ENCODE measurements around the gene ERCC5. TPM values are rescaled to one million over a fixed set of nuclear protein-coding genes. Genes with fewer than 3 reads are reported as not detected.

ERCC5 gene
- total RNA-seq, 2 donors from 2014 or later = 66.5 to 71.0 TPM

DNA sequence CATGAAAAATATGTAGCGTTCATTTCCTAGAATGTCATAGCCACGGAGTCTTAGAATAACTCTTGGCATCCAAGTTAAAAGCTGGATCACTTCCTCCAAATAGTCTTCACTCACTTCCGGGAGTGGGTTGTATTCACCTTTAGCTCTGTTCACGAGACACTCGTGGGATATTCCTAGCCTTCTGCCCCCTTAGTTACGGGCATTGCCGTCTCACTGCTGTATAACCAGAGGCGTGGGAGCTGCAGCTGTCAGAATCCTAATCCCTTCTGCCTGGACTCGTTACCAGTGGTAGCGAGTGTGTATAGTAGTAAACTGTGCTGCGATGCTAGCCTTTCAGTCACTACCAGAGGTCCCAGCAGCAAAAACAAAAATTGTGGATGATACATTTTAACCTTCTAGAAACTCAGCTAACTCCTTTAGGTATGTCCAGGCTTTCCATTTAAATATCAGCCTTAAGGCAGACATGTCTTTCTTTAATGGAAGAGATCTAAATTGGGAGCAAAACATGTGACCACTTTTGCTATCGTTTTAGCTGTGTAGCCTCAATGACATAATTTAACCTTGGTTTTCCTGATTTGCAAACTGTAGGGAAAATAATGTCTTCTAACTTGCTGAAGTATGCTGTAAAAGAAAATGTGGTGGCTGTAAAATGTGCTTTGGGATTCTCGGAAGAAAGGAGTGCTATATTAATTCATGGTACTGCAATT lies 34.1 kb downstream of the ERCC5 start:
- DNase-seq (ENCODE audit: low spot score) (no peak), ATAC-seq (no peak)
- Mint-ChIP-seq H3K36me3 (peaks cover 14% of the 10 kb centered on the region), H3K4me1 (ENCODE audit: low read depth in 2 of 2) (peaks cover 0 to 4% of the 10 kb centered on the region in 2 donors), H3K27me3 (no peaks in the 10 kb centered on the region), H3K9me3 (no peaks in the 10 kb centered on the region), H3K27ac (no peak overlapping the region), H3K4me3 (no peak overlapping the region)

DNA sequence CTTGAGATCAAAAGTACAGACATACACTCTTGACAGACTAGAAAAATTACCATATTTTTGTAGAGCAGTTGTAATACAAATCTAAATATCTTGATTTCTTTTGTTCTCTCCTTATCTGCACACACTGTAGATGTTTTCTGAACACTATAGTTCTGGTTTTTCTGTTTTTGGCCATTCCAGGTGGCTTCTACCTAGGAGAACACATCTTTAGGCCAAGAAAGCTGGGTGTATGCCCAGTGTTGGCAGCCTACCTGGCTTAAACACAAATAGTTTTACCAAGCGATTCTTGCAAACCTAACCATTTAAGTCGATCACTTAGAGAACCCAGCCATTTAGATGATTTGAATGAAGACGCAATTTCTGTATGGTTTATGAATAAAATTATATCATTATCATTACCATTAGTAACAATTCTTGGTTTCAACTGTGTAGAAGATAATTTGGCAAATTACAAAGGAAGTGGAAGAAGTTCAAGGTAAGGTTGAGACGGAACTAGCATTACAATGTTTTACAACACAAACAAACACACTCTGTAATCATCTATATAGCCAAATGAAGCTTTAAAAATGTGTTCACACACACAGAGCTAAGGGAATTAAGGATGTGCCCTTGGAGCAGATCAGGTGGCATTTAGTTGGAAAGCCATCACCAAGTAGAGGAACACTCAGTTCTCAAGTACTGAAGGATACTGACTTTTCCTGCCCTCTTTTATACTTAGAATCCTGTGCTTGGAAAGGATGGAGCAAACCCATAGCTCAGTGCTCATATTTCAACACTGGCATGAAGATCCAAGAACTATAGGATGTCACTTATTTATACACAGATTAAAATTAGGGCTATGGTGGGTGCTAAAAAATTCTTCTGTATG lies 36.2 kb downstream of the ERCC5 start:
- ATAC-seq = no peak
- Mint-ChIP-seq H3K36me3 (peaks cover 1% of the 10 kb centered on the region), H3K4me1 (ENCODE audit: low read depth in 2 of 2) (peaks cover 0 to 3% of the 10 kb centered on the region in 2 donors), H3K9me3 (no peaks in the 10 kb centered on the region), H3K27ac (no peak overlapping the region), H3K27me3 (no peaks in the 10 kb centered on the region), H3K4me3 (no peak overlapping the region)
- no peak for DNase-seq (ENCODE audit: low spot score)

DNA sequence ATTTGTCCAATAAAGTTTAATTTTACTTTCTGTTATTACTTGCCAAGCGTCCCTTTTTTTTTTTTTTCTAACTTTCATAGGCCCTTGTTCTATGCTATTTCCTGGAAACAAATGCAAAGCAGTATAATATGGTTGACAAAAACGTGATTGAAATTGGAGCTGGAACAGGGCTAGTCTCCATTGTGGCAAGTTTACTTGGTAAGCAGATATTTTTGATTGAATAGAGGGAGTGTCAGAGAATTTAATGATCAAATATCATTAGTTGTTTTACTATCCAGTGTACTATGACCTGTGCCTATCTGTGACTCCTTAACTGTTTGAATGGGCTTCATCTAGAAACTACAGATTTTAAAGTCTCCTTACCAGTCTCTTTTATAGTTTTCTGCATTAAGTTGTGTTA lies 46.7 kb downstream of the ERCC5 start:
- no peaks in the 10 kb centered on the region for H3K9me3 Mint-ChIP-seq
- no peak overlapping the region for H3K4me3 Mint-ChIP-seq
- DNase-seq (ENCODE audit: low spot score) = no peak
- ATAC-seq = no peak
- H3K36me3 Mint-ChIP-seq = no peaks in the 10 kb centered on the region
- no peaks in the 10 kb centered on the region for H3K4me1 Mint-ChIP-seq (ENCODE audit: low read depth in 2 of 2)
- no peak overlapping the region for H3K27ac Mint-ChIP-seq
- no peaks in the 10 kb centered on the region for H3K27me3 Mint-ChIP-seq

DNA sequence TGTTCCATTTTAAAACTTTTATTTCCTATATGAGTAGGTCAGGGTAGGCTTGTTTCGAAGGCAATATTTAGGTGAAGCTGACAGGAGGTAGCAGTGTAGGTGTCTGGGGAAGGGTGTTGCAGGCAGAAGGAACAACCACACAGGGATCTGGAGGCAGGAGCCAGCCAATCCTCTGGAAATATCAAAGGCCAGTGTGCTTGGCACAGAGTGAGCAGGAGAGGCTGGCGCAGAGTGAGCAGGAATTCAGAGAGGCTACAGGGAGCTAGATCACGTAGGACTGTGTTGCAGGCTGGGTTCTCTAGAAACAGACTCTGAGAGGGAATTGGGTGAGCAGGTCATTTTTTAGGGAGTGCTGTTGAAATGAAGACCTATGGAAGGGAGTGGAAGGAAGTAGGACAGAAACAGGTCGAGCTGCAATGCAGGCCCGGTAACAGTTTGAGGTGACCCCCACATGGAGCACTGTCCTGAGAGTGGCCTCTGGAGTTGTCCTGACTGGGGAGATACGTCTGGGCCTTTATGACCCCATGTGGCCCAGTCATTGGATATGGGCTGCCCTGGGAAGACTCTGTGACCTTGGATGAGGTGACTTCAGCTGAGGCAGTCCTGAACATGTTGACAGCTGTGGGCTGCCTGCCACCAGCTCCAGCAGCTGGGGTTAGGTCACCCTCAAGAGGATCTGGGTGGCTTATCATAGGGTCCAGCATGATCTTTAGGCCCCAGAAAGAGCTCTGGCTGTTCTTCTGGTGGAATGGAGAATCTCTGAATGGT lies 51.7 kb downstream of the ERCC5 start:
- Mint-ChIP-seq H3K4me3 (no peak overlapping the region), H3K27me3 (peaks cover 0 to 2% of the 10 kb centered on the region in 2 donors), H3K27ac (no peak overlapping the region), H3K36me3 (no peaks in the 10 kb centered on the region), H3K9me3 (no peaks in the 10 kb centered on the region), H3K4me1 (ENCODE audit: low read depth in 2 of 2) (no peaks in the 10 kb centered on the region)
- no peak for ATAC-seq
- no peak for DNase-seq (ENCODE audit: low spot score)

DNA sequence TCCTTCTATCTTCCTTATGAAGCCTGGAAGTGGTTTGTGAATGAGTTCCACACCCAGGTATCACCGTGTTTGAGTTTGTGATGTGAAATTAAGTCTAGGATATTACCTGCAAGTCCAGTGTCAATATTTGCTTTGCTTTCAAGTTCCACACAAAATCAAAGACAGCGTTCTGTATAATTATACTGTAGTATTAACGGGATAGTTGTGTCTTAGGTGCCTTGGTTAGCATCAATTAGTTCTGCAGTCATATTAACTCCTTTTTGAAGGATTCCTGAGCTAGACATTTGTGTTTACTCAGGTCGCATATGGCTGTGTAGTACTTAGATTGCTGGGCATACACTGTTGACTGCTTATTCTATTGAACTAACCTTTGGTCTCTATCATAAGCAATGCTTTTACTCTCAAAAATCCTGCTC lies 54.4 kb downstream of the ERCC5 start:
- no peaks in the 10 kb centered on the region for H3K9me3 Mint-ChIP-seq
- DNase-seq (ENCODE audit: low spot score) (no peak), ATAC-seq (no peak)
- H3K36me3 Mint-ChIP-seq = no peaks in the 10 kb centered on the region
- H3K4me1 Mint-ChIP-seq (ENCODE audit: low read depth in 2 of 2) = no peaks in the 10 kb centered on the region
- H3K27ac Mint-ChIP-seq = no peak overlapping the region
- peaks cover 2 to 7% of the 10 kb centered on the region in 2 donors for H3K27me3 Mint-ChIP-seq
- no peak overlapping the region for H3K4me3 Mint-ChIP-seq

- Mint-ChIP-seq H3K4me3 (no peak overlapping the region), H3K4me1 (ENCODE audit: low read depth in 2 of 2) (no peaks in the 10 kb centered on the region)
Observed at GRCh38 chr13:102901056-102901455, 55.2 kb downstream of the ERCC5 start.

DNA sequence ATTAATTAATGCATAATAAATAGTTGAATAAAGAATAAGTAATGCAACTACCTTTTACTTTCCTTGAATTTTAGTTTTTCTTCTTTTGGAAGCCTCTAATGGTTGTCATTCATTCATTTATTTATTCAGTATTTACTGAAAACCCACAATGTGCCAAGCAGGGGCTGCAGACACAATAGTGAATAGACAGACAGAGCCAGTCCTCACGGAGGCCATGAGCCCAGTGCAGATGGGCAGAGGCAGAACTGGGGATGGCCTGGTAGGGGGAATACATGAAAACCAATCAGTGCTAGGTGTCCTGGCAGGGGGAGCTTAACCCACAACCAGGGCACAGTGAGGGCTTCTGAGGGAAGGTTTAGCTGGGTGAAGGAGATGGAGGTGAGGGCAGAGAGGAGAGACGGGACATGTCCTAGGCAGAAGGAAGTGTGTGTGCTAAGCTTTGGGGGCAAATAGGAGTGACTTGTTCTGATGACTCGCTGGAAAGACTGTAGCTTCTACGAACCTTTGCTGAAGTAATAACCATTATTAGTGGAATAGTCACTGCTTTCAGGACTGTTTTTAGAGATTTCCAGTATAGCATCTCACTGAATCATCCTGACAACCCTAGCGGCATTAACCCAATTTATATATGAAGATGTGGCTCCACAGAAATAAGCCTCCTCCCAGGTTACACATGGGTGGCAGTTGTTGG lies 55.9 kb downstream of the ERCC5 start:
- Mint-ChIP-seq H3K36me3 (no peaks in the 10 kb centered on the region), H3K27ac (no peak overlapping the region), H3K27me3 (peaks cover 4 to 17% of the 10 kb centered on the region in 2 donors), H3K4me1 (ENCODE audit: low read depth in 2 of 2) (no peaks in the 10 kb centered on the region), H3K9me3 (no peaks in the 10 kb centered on the region), H3K4me3 (no peak overlapping the region)
- DNase-seq (ENCODE audit: low spot score) = no peak
- ATAC-seq = no peak

More at GRCh38 chr13:102901056-102901455, 55.2 kb downstream of the ERCC5 start:
- Mint-ChIP-seq H3K9me3 (no peaks in the 10 kb centered on the region), H3K27ac (no peak overlapping the region), H3K27me3 (peaks cover 4 to 10% of the 10 kb centered on the region in 2 donors), H3K36me3 (no peaks in the 10 kb centered on the region)
- DNase-seq (ENCODE audit: low spot score) (no peak), ATAC-seq (no peak)

GRCh38 chr13:102902789-102903347 lies 57.0 kb downstream of the ERCC5 start:
- DNase-seq (ENCODE audit: low spot score) (no peak), ATAC-seq (no peak)
- no peaks in the 10 kb centered on the region for H3K9me3 Mint-ChIP-seq
- H3K36me3 Mint-ChIP-seq = no peaks in the 10 kb centered on the region
- no peak overlapping the region for H3K27ac Mint-ChIP-seq
- no peak overlapping the region for H3K4me3 Mint-ChIP-seq
- peaks cover 8 to 22% of the 10 kb centered on the region in 2 donors for H3K27me3 Mint-ChIP-seq
- H3K4me1 Mint-ChIP-seq (ENCODE audit: low read depth in 2 of 2) = no peaks in the 10 kb centered on the region

DNA sequence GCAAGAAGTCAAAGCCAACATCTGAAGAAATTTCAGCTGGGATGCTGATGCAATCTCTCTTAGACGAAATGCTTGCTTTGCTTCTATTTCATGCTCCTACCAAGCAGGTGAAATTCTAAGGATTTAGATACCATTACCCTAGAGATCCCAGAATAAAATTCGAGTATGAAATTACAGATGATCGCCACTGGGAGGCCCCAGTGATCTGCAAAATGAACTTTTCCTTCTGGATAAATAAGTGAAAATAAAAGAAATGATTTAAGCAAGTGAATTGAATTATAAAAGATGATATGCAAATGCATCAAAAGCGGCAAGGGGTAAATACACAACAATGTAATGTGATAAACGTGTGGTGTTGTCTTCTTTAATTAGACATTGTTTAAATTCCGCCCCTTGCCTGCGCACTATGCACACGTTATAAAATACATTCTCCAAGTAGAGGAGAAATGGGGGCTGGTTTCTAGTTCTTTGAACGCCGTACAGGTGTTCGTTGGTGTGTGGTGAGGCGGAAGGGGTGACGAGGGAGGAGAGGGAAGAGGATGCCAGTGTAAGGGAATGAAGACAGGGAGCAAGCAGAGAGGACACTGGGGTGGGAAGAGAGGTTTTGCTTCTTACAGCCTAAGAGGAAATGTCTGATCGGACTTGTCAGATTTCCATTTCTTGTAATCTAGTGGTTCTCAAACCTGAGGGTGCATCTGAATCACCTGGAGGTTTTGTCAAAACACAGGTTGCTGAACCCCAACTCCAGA lies 58.0 kb downstream of the ERCC5 start:
- H3K4me1 Mint-ChIP-seq (ENCODE audit: low read depth in 2 of 2) = no peaks in the 10 kb centered on the region
- no peak overlapping the region for H3K27ac Mint-ChIP-seq
- H3K36me3 Mint-ChIP-seq = no peaks in the 10 kb centered on the region
- H3K27me3 Mint-ChIP-seq = peaks cover 10 to 22% of the 10 kb centered on the region in 2 donors
- DNase-seq (ENCODE audit: low spot score) = no peak
- no peak overlapping the region for H3K4me3 Mint-ChIP-seq
- ATAC-seq = no peak
- no peaks in the 10 kb centered on the region for H3K9me3 Mint-ChIP-seq

- peaks cover 10 to 22% of the 10 kb centered on the region in 2 donors for H3K27me3 Mint-ChIP-seq
- no peak for DNase-seq (ENCODE audit: low spot score)
- H3K4me3 Mint-ChIP-seq = no peak overlapping the region
- ATAC-seq = no peak
- H3K27ac Mint-ChIP-seq = no peak overlapping the region
- no peaks in the 10 kb centered on the region for H3K9me3 Mint-ChIP-seq
- no peaks in the 10 kb centered on the region for H3K36me3 Mint-ChIP-seq
- H3K4me1 Mint-ChIP-seq (ENCODE audit: low read depth in 2 of 2) = no peaks in the 10 kb centered on the region
Observed at GRCh38 chr13:102904408-102904862, 58.6 kb downstream of the ERCC5 start.

DNA sequence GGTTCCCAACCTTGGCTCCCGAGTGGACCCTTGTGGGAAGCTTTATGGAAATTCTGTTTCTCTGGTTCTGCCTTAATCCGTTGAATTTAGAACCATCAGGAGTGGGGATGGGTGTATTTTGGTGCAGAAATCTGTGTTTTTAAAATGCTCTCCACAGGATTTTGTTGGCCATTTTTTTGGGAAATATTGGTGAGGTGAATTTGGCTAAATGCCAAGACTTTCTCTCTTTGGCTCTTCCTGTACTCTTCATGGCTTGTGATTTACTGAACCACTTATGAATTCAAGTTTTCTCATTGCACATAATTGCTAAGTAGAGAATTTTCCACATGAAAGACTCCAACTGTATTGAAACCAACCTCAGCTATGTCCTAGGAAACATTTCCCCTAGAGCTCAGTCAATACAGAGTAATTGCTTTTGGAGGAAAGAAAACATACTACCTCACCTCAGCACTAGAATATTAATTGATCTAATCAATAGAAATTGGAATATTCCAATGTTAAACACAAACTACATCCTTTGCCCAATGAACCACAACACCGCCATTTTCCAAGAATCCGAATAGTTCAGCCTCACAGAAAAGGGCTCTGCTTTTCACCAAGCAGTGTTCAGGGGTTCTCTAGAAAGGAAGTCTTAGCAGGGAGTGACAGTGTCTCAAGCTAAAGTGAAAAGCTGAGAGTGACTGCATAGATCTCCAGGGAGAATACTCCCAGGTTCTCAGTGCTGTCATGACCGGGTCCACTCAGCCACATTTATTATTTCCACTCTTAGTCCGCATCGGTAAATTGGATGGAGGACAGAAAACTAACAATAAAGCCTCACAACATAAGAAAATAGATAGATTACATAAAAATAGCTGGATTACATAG lies 60.3 kb downstream of the ERCC5 start:
- peaks cover 10 to 22% of the 10 kb centered on the region in 2 donors for H3K27me3 Mint-ChIP-seq
- H3K4me3 Mint-ChIP-seq = no peak overlapping the region
- H3K4me1 Mint-ChIP-seq (ENCODE audit: low read depth in 2 of 2) = no peaks in the 10 kb centered on the region
- H3K36me3 Mint-ChIP-seq = no peaks in the 10 kb centered on the region
- no peak overlapping the region for H3K27ac Mint-ChIP-seq
- no peaks in the 10 kb centered on the region for H3K9me3 Mint-ChIP-seq
- no peak for DNase-seq (ENCODE audit: low spot score)
- ATAC-seq = no peak
